AG09319 (cell line): Measurements from ENCODE around the gene SAMM50.

Source experiments
- DNase-seq: peaks from one replicate; pipeline ENCODE4 v3.0.0-alpha.2; 2010; ENCODE audit warnings: low read depth; ENCODE audit errors: extremely low read depth
- TF ChIP-seq, protein P1 (sequence below): IDR thresholded peaks from 2 replicates; pipeline ENCODE4 v1.5.1; 2011; ENCODE audit warnings: low read depth, mild to moderate bottlenecking, inconsistent platforms, low read length, moderate library complexity

Gene SAMM50

DNA sequence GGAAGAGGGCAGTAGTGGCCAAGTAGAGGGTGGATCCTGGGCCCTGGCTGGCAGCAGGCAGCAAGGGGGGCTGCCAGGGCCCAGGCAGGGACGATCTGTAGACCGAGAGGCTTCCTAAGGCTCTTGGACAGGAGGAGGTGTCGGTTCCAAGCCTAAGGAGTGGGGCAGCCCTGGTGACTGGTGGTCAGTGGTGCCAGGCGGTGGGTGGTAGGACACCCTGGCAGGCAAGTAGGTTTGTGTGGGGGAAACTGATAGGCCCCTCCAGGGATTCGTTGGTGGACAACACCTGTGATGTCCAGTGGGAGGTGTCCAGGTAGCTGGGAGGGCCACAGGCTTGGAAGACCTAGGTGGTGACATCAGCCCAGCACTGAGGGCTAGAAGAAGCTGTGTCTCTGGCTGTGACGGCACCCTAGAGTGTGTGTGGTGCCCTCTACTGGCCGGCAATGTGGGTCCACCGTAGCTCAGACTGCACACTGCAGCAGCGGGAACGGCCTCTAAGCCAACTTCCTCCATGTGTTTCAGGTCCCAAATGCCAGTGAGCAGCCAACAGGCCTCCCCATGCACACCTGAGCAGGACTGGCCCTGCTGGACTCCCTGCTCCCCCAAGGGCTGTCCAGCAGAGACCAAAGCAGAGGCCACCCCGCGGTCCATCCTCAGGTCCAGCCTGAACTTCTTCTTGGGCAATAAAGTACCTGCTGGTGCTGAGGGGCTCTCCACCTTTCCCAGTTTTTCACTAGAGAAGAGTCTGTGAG is 9.4 kb upstream of the SAMM50 start:
- TF ChIP-seq, protein P1, sequence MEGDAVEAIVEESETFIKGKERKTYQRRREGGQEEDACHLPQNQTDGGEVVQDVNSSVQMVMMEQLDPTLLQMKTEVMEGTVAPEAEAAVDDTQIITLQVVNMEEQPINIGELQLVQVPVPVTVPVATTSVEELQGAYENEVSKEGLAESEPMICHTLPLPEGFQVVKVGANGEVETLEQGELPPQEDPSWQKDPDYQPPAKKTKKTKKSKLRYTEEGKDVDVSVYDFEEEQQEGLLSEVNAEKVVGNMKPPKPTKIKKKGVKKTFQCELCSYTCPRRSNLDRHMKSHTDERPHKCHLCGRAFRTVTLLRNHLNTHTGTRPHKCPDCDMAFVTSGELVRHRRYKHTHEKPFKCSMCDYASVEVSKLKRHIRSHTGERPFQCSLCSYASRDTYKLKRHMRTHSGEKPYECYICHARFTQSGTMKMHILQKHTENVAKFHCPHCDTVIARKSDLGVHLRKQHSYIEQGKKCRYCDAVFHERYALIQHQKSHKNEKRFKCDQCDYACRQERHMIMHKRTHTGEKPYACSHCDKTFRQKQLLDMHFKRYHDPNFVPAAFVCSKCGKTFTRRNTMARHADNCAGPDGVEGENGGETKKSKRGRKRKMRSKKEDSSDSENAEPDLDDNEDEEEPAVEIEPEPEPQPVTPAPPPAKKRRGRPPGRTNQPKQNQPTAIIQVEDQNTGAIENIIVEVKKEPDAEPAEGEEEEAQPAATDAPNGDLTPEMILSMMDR = peak; percentile 78
- no peak for DNase-seq

- TF ChIP-seq, protein P1 = no peak
- DNase-seq = no peak
Measured at GRCh38 chr22:43946384-43946667, 8.9 kb upstream of the SAMM50 start.

DNA sequence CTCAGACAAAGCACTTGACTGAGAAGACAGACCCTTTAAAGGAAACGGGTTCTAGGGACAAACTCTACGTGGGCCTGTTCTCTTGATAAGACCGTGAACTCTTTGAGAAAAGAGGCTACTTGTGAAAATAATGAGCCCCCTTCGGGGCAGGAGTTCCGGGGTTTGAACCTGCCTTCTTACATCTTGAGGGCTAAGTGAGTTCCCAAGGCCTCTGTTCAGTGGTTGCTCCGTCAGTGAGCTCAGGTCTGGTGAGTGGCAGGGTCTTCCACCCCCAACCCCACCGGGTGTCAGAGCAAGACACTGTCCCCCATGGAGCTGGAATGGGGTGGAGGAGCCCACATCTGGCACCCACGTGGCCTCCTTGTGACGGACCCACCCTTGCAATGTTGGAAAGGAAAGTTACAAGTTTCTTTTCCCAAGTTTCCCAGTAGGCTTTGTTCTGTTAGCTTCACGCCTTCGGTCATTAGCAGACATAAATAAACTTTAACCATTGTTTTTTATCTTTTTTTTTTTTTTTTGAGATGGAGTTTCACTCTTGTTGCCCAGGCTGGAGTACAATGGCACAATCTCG is 6.3 kb upstream of the SAMM50 start:
- DNase-seq = no peak
- TF ChIP-seq, protein P1 = no peak

GRCh38 chr22:43951391-43951790 is 3.9 kb upstream of the SAMM50 start:
- no peak for DNase-seq
- TF ChIP-seq, protein P1 = no peak

GRCh38 chr22:43951966-43952365 is 3.3 kb upstream of the SAMM50 start:
- TF ChIP-seq, protein P1 = no peak
- no peak for DNase-seq

- no peak for DNase-seq
Measured at GRCh38 chr22:43953988-43954785, 1.1 kb upstream of the SAMM50 start.

More at GRCh38 chr22:43953988-43954785, 1.1 kb upstream of the SAMM50 start:
- TF ChIP-seq, protein P1 = no peak
